Endothelial cell of umbilical vein (primary cell): ENCODE results near the gene DNAH9.

ENCODE experiments used
- EZH2 ChIP-seq: IDR thresholded peaks from 2 replicates; pipeline ENCODE4 v1.6.1; 2012; ENCODE audit warnings: borderline replicate concordance, low read depth, mild to moderate bottlenecking, moderate library complexity, low read length, inconsistent platforms; ENCODE audit not compliant: severe bottlenecking
- JUN ChIP-seq: IDR thresholded peaks from 2 replicates; pipeline ENCODE4 v1.6.1; 2011; ENCODE audit warnings: borderline replicate concordance, low read depth; ENCODE audit not compliant: insufficient read length, insufficient read depth
- POLR2A ChIP-seq: IDR thresholded peaks from 2 replicates; pipeline ENCODE4 v1.6.1; 2012; ENCODE audit warnings: low read depth, mild to moderate bottlenecking, control low read depth, low read length
- POLR2AphosphoS5 ChIP-seq: IDR thresholded peaks from 2 replicates; pipeline ENCODE4 v1.6.1; 2012; ENCODE audit warnings: low read depth, mild to moderate bottlenecking, control low read depth, low read length, moderate library complexity; ENCODE audit not compliant: insufficient read depth
- TF ChIP-seq, protein P1 (sequence below), 2 donors: IDR thresholded peaks; 1 replicate in 1 of 2; 2 replicates in 1 of 2; pipeline ENCODE4 v1.5.1; 2011; ENCODE audit warnings: low read length in 2 of 2, mild to moderate bottlenecking in 2 of 2, moderate library complexity in 2 of 2, control low read depth in 1 of 2, inconsistent platforms in 1 of 2, low read depth in 1 of 2; ENCODE audit not compliant: insufficient read depth in 1 of 2; ENCODE audit errors: extremely low read depth in 1 of 2

DNA sequence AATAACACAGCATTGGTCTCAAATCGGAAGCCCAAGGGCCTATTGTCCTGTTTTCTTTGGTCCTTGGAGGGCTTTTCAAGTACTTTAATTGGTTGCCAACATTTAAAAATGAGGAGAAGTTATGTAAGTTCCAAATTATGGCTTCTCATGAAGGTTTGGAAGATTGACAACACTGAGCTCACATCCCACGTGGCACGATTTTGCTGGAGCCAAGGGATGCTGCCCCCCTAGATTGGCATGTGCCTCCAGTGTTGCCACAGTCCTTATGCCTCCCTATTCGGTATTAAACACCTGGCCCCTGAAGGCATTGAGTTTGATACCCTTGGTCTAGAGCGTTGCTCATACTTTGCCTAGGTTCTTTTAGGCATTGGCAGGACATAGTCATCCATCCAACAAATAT, 291.0 kb downstream of the DNAH9 start:
- TF ChIP-seq, protein P1, sequence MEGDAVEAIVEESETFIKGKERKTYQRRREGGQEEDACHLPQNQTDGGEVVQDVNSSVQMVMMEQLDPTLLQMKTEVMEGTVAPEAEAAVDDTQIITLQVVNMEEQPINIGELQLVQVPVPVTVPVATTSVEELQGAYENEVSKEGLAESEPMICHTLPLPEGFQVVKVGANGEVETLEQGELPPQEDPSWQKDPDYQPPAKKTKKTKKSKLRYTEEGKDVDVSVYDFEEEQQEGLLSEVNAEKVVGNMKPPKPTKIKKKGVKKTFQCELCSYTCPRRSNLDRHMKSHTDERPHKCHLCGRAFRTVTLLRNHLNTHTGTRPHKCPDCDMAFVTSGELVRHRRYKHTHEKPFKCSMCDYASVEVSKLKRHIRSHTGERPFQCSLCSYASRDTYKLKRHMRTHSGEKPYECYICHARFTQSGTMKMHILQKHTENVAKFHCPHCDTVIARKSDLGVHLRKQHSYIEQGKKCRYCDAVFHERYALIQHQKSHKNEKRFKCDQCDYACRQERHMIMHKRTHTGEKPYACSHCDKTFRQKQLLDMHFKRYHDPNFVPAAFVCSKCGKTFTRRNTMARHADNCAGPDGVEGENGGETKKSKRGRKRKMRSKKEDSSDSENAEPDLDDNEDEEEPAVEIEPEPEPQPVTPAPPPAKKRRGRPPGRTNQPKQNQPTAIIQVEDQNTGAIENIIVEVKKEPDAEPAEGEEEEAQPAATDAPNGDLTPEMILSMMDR (IDR thresholded peaks at IDR 0.05; ENCODE audit: extremely low read depth in 1 of 2, insufficient read depth in 1 of 2, low read depth in 1 of 2, low read length in 2 of 2), result no peak
- TF ChIP-seq JUN, result no peak
- no peak for TF ChIP-seq EZH2
- no peak for TF ChIP-seq POLR2A
- no peak for TF ChIP-seq POLR2AphosphoS5
